Common myeloid progenitor, CD34-positive (primary cell): ENCODE results near the gene SYT8.
"Not testable (repeated sequence)": the region's sequence is repeated elsewhere in the genome, so short reads cannot be mapped to it uniquely, and the experiment has no call there.

Experiments
- CTCF ChIA-PET: fragments of 350-600 bp; sonication (Branson Sonifier 250); formaldehyde crosslinking; loops from one replicate; lab custom pipeline; 2021; ENCODE audit warnings: antibody characterized with exemption; lab: Charles Lee
- POLR2A ChIA-PET: fragments of 350-600 bp; sonication (Branson Sonifier 250); formaldehyde crosslinking; loops from one replicate; lab custom pipeline; 2021; ENCODE audit warnings: antibody characterized with exemption; lab: Charles Lee
- DNase-seq, 3 donors: peaks; one replicate each; pipeline versions ENCODE4 v3.0.0 to v3.0.0-alpha.2; 2013
- H3K27ac ChIP-seq, 2 experiments: 1 replicate in 1 of 2; 2 replicates in 1 of 2; pipeline ENCODE4 v1.7.0; 2013; ENCODE audit warnings: inconsistent platforms in 2 of 2, low read length in 2 of 2, mild to moderate bottlenecking in 2 of 2, low read depth in 1 of 2, moderate library complexity in 1 of 2; ENCODE audit not compliant: severe bottlenecking in 2 of 2, insufficient read depth in 1 of 2, poor library complexity in 1 of 2
- H3K27me3 ChIP-seq, 5 experiments: replicated peaks in 2 of 5; 1 replicate in 3 of 5; 2 replicates in 2 of 5; pipeline versions ENCODE4 v1.6.1 to v1.7.0; 2013; ENCODE audit warnings: low read length in 4 of 5, mild to moderate bottlenecking in 2 of 5, moderate library complexity in 2 of 5, inconsistent platforms in 1 of 5; ENCODE audit not compliant: insufficient read depth in 5 of 5, control insufficient read depth in 4 of 5
- H3K36me3 ChIP-seq, 4 experiments: 1 replicate in 2 of 4; 2 replicates in 2 of 4; pipeline versions ENCODE4 v1.6.1 to v1.7.0; 2013; ENCODE audit warnings: low read length in 3 of 4, control low read depth in 1 of 4, mild to moderate bottlenecking in 1 of 4; ENCODE audit not compliant: control insufficient read depth in 4 of 4, insufficient read depth in 4 of 4
- H3K4me1 ChIP-seq, 4 experiments: 1 replicate in 3 of 4; 2 replicates in 1 of 4; pipeline versions ENCODE4 v1.6.1 to v1.7.1; 2013; ENCODE audit warnings: low read length in 3 of 4, mild to moderate bottlenecking in 3 of 4, control low read depth in 1 of 4, inconsistent platforms in 1 of 4, moderate library complexity in 1 of 4; ENCODE audit not compliant: control insufficient read depth in 4 of 4, insufficient read depth in 4 of 4; ENCODE audit errors: control extremely low read depth in 1 of 4
- H3K4me3 ChIP-seq, 7 experiments: 1 replicate in 4 of 7; 2 replicates in 3 of 7; pipeline versions ENCODE4 v1.5.1 to v1.7.0; 2013; ENCODE audit warnings: mild to moderate bottlenecking in 7 of 7, low read length in 6 of 7, moderate library complexity in 6 of 7, inconsistent platforms in 2 of 7, low read depth in 2 of 7, control low read depth in 1 of 7; ENCODE audit not compliant: insufficient read depth in 4 of 7, control insufficient read depth in 1 of 7; ENCODE audit errors: extremely low read depth in 1 of 7
- H3K9me3 ChIP-seq, 5 experiments: 1 replicate in 4 of 5; 2 replicates in 1 of 5; pipeline versions ENCODE4 v1.6.1 to v1.7.1; 2013; ENCODE audit warnings: low read length in 4 of 5, mild to moderate bottlenecking in 2 of 5, inconsistent platforms in 1 of 5, low read depth in 1 of 5, moderate library complexity in 1 of 5; ENCODE audit not compliant: control insufficient read depth in 4 of 5, insufficient read depth in 2 of 5; ENCODE audit errors: control extremely low read depth in 1 of 5
- WGBS: methylation state at CpG from one replicate; pipeline ENCODE4 v1.1.5; 2013; ENCODE audit not compliant: insufficient coverage; 5-methylcytosine and 5-hydroxymethylcytosine counted together

The SYT8 gene

GRCh38 chr11:1810761-1811160 lies 24.0 kb upstream of the SYT8 start:
- Histone ChIP-seq H3K9me3 (peaks cover 0 to 7% (median 4%) of the 10 kb centered on the region in 5 experiments), H3K27me3 (peaks cover 0 to 25% (median 1%) of the 10 kb centered on the region in 5 experiments), H3K4me1 (peaks cover 0 to 12% (median 4%) of the 10 kb centered on the region in 4 experiments), H3K36me3 (no peaks in the 10 kb centered on the region), H3K27ac (no peak overlapping the region), H3K4me3 (no peak overlapping the region)
- 56% methylated on average over 8 of the region's 10 CpGs for whole genome bisulfite sequencing
- CTCF ChIA-PET = interaction anchor here (1.5 to 7.5 kb wide), 3 partner anchors 20 to 118 kb away, joined by 3 to 58 read pairs (median 6); partner anchors contain the start of gene SYT8
- POLR2A ChIA-PET = no interaction called here
- peak in 2 of 3 donors; percentile 40 to 47 for DNase-seq

DNA sequence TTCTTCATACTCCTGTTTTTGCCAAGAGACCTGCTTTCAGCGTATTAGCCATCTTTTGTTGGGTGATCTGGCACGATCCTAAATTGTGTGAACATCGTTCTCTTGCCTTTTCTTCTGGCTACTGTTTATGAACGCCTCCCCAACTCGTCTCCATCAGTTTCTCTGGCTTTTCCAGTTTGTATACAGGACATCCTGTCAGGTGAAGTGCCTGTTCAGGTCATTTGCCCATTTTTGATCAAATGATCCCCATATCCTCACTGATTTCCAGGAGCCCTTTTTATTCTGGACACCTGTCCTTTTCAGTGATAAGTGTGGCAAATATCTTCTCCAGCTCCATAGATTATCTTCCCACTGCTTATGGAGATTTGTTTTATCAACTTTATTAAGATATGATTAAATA lies 22.5 kb upstream of the SYT8 start:
- WGBS = 97% methylated on average over 5 of the region's 5 CpGs
- peaks cover 0 to 8% (median 4%) of the 10 kb centered on the region in 5 experiments for H3K9me3 ChIP-seq
- H3K36me3 ChIP-seq = no peaks in the 10 kb centered on the region
- H3K4me3 ChIP-seq = no peak overlapping the region
- H3K27me3 ChIP-seq = peaks cover 0 to 24% (median 2%) of the 10 kb centered on the region in 5 experiments
- ChIA-PET POLR2A (no interaction called here), CTCF (interaction anchor here (0.8 to 1.0 kb wide), 2 partner anchors 111 to 119 kb away, joined by 3 read pairs; no protein-coding TSS in a partner anchor)
- DNase-seq = no peak
- H3K27ac ChIP-seq = no peak overlapping the region
- H3K4me1 ChIP-seq = peaks cover 0 to 12% (median 4%) of the 10 kb centered on the region in 4 experiments

- Histone ChIP-seq H3K9me3 (peaks cover 0 to 10% (median 4%) of the 10 kb centered on the region in 5 experiments), H3K36me3 (no peaks in the 10 kb centered on the region), H3K27me3 (peaks cover 0 to 26% (median 4%) of the 10 kb centered on the region in 5 experiments), H3K27ac (no peak overlapping the region), H3K4me1 (peaks cover 0 to 12% (median 4%) of the 10 kb centered on the region in 4 experiments), H3K4me3 (no peak overlapping the region)
- 89% methylated on average over 13 of the region's 15 CpGs for WGBS
- CTCF ChIA-PET = interaction anchor here (0.8 to 1.2 kb wide), 3 partner anchors 111 to 119 kb away, joined by 3 read pairs; no protein-coding TSS in a partner anchor
- no peak for DNase-seq
- POLR2A ChIA-PET = no interaction called here
These were observed 22.0 kb upstream of the SYT8 start for GRCh38 chr11:1812801-1813200.

- 100% methylated on average over 7 of the region's 9 CpGs for WGBS
These were observed 21.4 kb upstream of the SYT8 start for GRCh38 chr11:1813356-1813755.

GRCh38 chr11:1814691-1815090 lies 20.1 kb upstream of the SYT8 start:
- H3K4me1 ChIP-seq = peaks cover 0 to 12% (median 4%) of the 10 kb centered on the region in 4 experiments
- ChIA-PET POLR2A (no interaction called here), CTCF (interaction anchor here (4.7 kb wide), 1 partner anchor 121 kb away, joined by 20 read pairs; no protein-coding TSS in a partner anchor)
- no peak for DNase-seq
- H3K27ac ChIP-seq = no peak overlapping the region
- no peak overlapping the region for H3K4me3 ChIP-seq
- WGBS = 96% methylated on average over 10 of the region's 10 CpGs
- H3K9me3 ChIP-seq = peaks cover 0 to 22% (median 12%) of the 10 kb centered on the region in 5 experiments
- peaks cover 0 to 21% (median 3%) of the 10 kb centered on the region in 5 experiments for H3K27me3 ChIP-seq
- no peaks in the 10 kb centered on the region for H3K36me3 ChIP-seq

More at GRCh38 chr11:1813356-1813755, 21.4 kb upstream of the SYT8 start:
- H3K27ac ChIP-seq, DNase-seq, H3K36me3 ChIP-seq, POLR2A ChIA-PET, H3K4me3 ChIP-seq: not testable (repeated sequence)
- peaks cover 0 to 12% (median 4%) of the 10 kb centered on the region in 4 experiments for H3K4me1 ChIP-seq
- peaks cover 0 to 12% (median 4%) of the 10 kb centered on the region in 5 experiments for H3K9me3 ChIP-seq
- CTCF ChIA-PET = interaction anchor here (1.2 kb wide), 1 partner anchor 112 kb away, joined by 3 read pairs; no protein-coding TSS in a partner anchor
- peaks cover 0 to 26% (median 3%) of the 10 kb centered on the region in 5 experiments for H3K27me3 ChIP-seq

DNA sequence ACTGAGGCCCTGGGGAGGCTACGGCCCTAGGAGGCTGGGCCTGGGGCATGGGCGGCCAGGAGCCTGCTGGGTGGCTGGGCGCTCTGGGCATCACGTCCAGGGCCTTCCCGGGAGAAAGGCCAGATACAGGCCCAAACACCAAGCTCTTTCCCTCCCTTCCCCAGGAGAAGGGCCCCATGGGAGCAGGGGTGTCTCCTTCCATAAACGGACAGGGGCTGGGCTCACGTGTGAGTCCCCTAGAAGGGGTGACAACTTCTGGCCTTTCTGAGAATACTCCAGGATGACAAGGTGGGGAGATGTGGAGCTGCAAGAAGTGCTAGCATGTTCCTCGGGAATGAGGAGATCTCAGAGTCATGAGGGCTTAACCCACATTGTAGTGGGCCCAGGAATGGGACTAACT lies 19.5 kb upstream of the SYT8 start:
- DNase-seq = no peak
- peaks cover 0 to 12% (median 4%) of the 10 kb centered on the region in 4 experiments for H3K4me1 ChIP-seq
- no peak overlapping the region for H3K4me3 ChIP-seq
- CTCF ChIA-PET = interaction anchor here (0.7 to 4.7 kb wide), 4 partner anchors 18 to 121 kb away, joined by 3 to 20 read pairs (median 3); no protein-coding TSS in a partner anchor
- no peaks in the 10 kb centered on the region for H3K36me3 ChIP-seq
- H3K27ac ChIP-seq = no peak overlapping the region
- H3K9me3 ChIP-seq = peaks cover 0 to 21% (median 12%) of the 10 kb centered on the region in 5 experiments
- 100% methylated on average over 8 of the region's 8 CpGs for WGBS
- H3K27me3 ChIP-seq = peaks cover 0 to 19% (median 3%) of the 10 kb centered on the region in 5 experiments
- POLR2A ChIA-PET = no interaction called here

GRCh38 chr11:1815751-1816150 lies 19.0 kb upstream of the SYT8 start:
- no peak for DNase-seq
- peaks cover 0 to 8% (median 4%) of the 10 kb centered on the region in 4 experiments for H3K4me1 ChIP-seq
- WGBS = 94% methylated on average over 7 of the region's 7 CpGs
- H3K36me3 ChIP-seq = no peaks in the 10 kb centered on the region
- ChIA-PET POLR2A (no interaction called here), CTCF (interaction anchor here (0.7 to 4.7 kb wide), 5 partner anchors 10 to 122 kb away, joined by 3 to 20 read pairs (median 3); no protein-coding TSS in a partner anchor)
- no peak overlapping the region for H3K27ac ChIP-seq
- peaks cover 0 to 17% (median 3%) of the 10 kb centered on the region in 5 experiments for H3K27me3 ChIP-seq
- H3K4me3 ChIP-seq = no peak overlapping the region
- H3K9me3 ChIP-seq = peaks cover 0 to 21% (median 12%) of the 10 kb centered on the region in 5 experiments
